Type B pancreatic cell (in vitro differentiated cells): Measurements from ENCODE around the gene MAD2L2. TPM values are rescaled to one million over a fixed set of nuclear protein-coding genes. Genes with fewer than 3 reads are reported as not detected.

Experiments
- DNase-seq: peaks from one replicate; pipeline ENCODE4 v3.0.0; 2021; ENCODE audit warnings: mixed read lengths; ENCODE audit not compliant: unreplicated experiment; ENCODE audit errors: extremely low spot score
- H3K27ac Mint-ChIP-seq: 2 replicates; pipeline ENCODE4 v1.8.0; 2021; ENCODE audit warnings: mild to moderate bottlenecking, mixed read lengths
- H3K27me3 Mint-ChIP-seq: 2 replicates; pipeline ENCODE4 v1.8.0; 2021; ENCODE audit warnings: mixed read lengths
- H3K36me3 Mint-ChIP-seq: 2 replicates; pipeline ENCODE4 v1.8.0; 2021; ENCODE audit warnings: mixed read lengths
- H3K4me1 Mint-ChIP-seq: one replicate; pipeline ENCODE4 v1.8.0; 2021; ENCODE audit warnings: mixed read lengths; ENCODE audit not compliant: unreplicated experiment
- H3K4me3 Mint-ChIP-seq: 2 replicates; pipeline ENCODE4 v1.8.0; 2021; ENCODE audit warnings: mild to moderate bottlenecking, mixed read lengths
- H3K9me3 Mint-ChIP-seq: 2 replicates; pipeline ENCODE4 v1.8.0; 2021; ENCODE audit warnings: mixed read lengths
- CTCF ChIP-seq: fragments of 200-600 bp; sonication (generic); conservative IDR thresholded peaks from 2 replicates; pipeline ENCODE4 v1.5.0; 2021; ENCODE audit warnings: antibody characterized with exemption, mild to moderate bottlenecking
- total RNA-seq: library from RNA; stranded (reverse); gene quantifications from 2 replicates; pipeline ENCODE4 v1.2.1, GENCODE V29; 2021; ENCODE audit warnings: low replicate concordance

MAD2L2 gene
- total RNA-seq, 1 donor from 2014 or later, result 70.7 TPM

GRCh38 chr1:11727119-11727518 lies 46.2 kb upstream of the MAD2L2 start:
- no peak overlapping the region for H3K4me3 Mint-ChIP-seq
- TF ChIP-seq CTCF, result no peak

GRCh38 chr1:11725616-11726015 lies 44.7 kb upstream of the MAD2L2 start:
- no peaks in the 10 kb centered on the region for H3K36me3 Mint-ChIP-seq
- H3K4me1 Mint-ChIP-seq, result peaks cover 11% of the 10 kb centered on the region
- no peak for TF ChIP-seq CTCF
- no peak overlapping the region for H3K4me3 Mint-ChIP-seq
- H3K27me3 Mint-ChIP-seq, result no peaks in the 10 kb centered on the region
- no peak overlapping the region for H3K27ac Mint-ChIP-seq
- no peak for DNase-seq
- H3K9me3 Mint-ChIP-seq, result no peaks in the 10 kb centered on the region

More at GRCh38 chr1:11727119-11727518, 46.2 kb upstream of the MAD2L2 start:
- DNase-seq, result no peak
- peaks cover 20% of the 10 kb centered on the region for H3K4me1 Mint-ChIP-seq
- H3K27ac Mint-ChIP-seq, result no peak overlapping the region
- no peaks in the 10 kb centered on the region for H3K9me3 Mint-ChIP-seq
- no peaks in the 10 kb centered on the region for H3K27me3 Mint-ChIP-seq
- H3K36me3 Mint-ChIP-seq, result no peaks in the 10 kb centered on the region

- no peaks in the 10 kb centered on the region for H3K36me3 Mint-ChIP-seq
- DNase-seq, result no peak
- no peaks in the 10 kb centered on the region for H3K9me3 Mint-ChIP-seq
- H3K27me3 Mint-ChIP-seq, result peaks cover 4% of the 10 kb centered on the region
- no peaks in the 10 kb centered on the region for H3K4me1 Mint-ChIP-seq
- no peak overlapping the region for H3K27ac Mint-ChIP-seq
- H3K4me3 Mint-ChIP-seq, result no peak overlapping the region
- TF ChIP-seq CTCF, result no peak
Measured at GRCh38 chr1:11722538-11722937, 41.6 kb upstream of the MAD2L2 start.

GRCh38 chr1:11721311-11721710 lies 40.4 kb upstream of the MAD2L2 start:
- no peaks in the 10 kb centered on the region for H3K36me3 Mint-ChIP-seq
- no peaks in the 10 kb centered on the region for H3K4me1 Mint-ChIP-seq
- no peak overlapping the region for H3K4me3 Mint-ChIP-seq
- TF ChIP-seq CTCF, result no peak
- DNase-seq, result no peak
- H3K27ac Mint-ChIP-seq, result no peak overlapping the region
- H3K9me3 Mint-ChIP-seq, result no peaks in the 10 kb centered on the region
- peaks cover 4% of the 10 kb centered on the region for H3K27me3 Mint-ChIP-seq

- Mint-ChIP-seq H3K9me3 (no peaks in the 10 kb centered on the region), H3K27ac (no peak overlapping the region), H3K4me1 (no peaks in the 10 kb centered on the region), H3K4me3 (no peak overlapping the region), H3K27me3 (peaks cover 4% of the 10 kb centered on the region), H3K36me3 (no peaks in the 10 kb centered on the region)
- no peak for TF ChIP-seq CTCF
- DNase-seq, result no peak
Measured at GRCh38 chr1:11720525-11720924, 39.6 kb upstream of the MAD2L2 start.

DNA sequence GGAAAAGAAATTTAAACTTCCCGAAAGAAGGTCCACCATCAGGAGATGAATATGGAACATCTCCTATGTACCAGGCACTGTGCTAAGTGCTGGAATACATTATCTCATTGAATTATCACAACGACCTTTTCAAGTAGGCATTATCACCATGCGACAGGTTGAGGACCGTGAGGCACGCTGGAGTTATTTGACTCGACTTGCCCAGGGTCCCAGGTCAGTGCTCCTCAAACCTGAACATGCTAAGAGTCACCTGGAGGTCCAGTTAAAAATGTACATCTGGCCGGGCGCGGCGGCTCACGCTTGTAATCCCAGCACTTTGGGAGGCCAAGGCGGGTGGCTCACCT lies 39.1 kb upstream of the MAD2L2 start:
- DNase-seq, result no peak
- no peak overlapping the region for H3K27ac Mint-ChIP-seq
- H3K27me3 Mint-ChIP-seq, result peaks cover 4% of the 10 kb centered on the region
- H3K4me1 Mint-ChIP-seq, result no peaks in the 10 kb centered on the region
- TF ChIP-seq CTCF, result peak; percentile 19
- no peaks in the 10 kb centered on the region for H3K36me3 Mint-ChIP-seq
- no peak overlapping the region for H3K4me3 Mint-ChIP-seq
- H3K9me3 Mint-ChIP-seq, result no peaks in the 10 kb centered on the region
